ENCODE data around the gene ZNF454.

Gene ZNF454

GRCh38 chr5:179008667-179009066 lies 67.7 kb downstream of the ZNF454 start:
- no peak overlapping the region for H3K4me3 ChIP-seq (ENCODE audit: low read depth, low read length)
- peak; percentile 7 for DNase-seq (ENCODE audit: low read depth)
- TF ChIP-seq, protein P1, sequence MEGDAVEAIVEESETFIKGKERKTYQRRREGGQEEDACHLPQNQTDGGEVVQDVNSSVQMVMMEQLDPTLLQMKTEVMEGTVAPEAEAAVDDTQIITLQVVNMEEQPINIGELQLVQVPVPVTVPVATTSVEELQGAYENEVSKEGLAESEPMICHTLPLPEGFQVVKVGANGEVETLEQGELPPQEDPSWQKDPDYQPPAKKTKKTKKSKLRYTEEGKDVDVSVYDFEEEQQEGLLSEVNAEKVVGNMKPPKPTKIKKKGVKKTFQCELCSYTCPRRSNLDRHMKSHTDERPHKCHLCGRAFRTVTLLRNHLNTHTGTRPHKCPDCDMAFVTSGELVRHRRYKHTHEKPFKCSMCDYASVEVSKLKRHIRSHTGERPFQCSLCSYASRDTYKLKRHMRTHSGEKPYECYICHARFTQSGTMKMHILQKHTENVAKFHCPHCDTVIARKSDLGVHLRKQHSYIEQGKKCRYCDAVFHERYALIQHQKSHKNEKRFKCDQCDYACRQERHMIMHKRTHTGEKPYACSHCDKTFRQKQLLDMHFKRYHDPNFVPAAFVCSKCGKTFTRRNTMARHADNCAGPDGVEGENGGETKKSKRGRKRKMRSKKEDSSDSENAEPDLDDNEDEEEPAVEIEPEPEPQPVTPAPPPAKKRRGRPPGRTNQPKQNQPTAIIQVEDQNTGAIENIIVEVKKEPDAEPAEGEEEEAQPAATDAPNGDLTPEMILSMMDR (conservative IDR thresholded peaks at IDR 0.05; ENCODE audit: low read depth, low read length), result no peak

All from choroid plexus epithelial cell (primary cell).